ENCODE results near the gene USP2. TPM values are rescaled to one million over a fixed set of nuclear protein-coding genes. Genes with fewer than 3 reads are reported as not detected.

USP2 gene
- total RNA-seq, 4 donors from 2014 or later, result 2.5 to 61.8 (median 32.2) TPM

DNA sequence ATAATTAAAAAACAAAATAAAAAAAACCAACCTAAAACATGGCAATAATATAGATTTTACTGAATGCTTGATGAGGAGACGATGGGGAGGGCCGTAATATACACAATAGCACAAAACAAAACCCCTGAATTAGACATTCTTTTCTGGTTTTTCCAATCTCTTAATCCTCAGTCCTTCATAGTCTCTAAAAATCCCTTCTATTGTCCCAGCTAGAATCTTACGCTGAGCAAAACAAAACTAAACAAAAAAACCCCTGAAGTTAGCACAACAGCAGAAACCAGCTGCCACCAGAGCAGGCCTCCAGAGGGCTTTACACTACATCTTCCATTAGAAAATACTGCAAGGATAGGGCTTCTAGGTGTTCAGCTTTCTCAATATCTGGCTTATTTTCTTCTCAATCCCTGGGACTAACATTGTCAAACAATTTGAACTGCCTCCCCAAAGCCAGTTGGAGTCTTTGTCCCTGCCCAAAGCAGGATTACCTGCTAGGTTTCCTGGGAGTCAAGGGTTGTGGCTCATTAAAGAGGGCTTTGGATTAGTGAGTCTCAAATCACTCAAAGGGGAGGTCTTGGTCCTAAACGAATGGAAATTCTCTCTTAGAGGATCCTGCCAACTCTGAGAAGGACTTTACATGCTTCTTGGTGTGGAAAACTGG lies 49.3 kb downstream of the USP2 start:
- TF ChIP-seq, protein P1, sequence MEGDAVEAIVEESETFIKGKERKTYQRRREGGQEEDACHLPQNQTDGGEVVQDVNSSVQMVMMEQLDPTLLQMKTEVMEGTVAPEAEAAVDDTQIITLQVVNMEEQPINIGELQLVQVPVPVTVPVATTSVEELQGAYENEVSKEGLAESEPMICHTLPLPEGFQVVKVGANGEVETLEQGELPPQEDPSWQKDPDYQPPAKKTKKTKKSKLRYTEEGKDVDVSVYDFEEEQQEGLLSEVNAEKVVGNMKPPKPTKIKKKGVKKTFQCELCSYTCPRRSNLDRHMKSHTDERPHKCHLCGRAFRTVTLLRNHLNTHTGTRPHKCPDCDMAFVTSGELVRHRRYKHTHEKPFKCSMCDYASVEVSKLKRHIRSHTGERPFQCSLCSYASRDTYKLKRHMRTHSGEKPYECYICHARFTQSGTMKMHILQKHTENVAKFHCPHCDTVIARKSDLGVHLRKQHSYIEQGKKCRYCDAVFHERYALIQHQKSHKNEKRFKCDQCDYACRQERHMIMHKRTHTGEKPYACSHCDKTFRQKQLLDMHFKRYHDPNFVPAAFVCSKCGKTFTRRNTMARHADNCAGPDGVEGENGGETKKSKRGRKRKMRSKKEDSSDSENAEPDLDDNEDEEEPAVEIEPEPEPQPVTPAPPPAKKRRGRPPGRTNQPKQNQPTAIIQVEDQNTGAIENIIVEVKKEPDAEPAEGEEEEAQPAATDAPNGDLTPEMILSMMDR (IDR thresholded peaks at IDR 0.05), result no peak
- TF ChIP-seq POLR2A (IDR thresholded peaks at IDR 0.05), result no peak
- H3K9me3 ChIP-seq, result no peaks in the 10 kb centered on the region
- H3K36me3 ChIP-seq, result no peaks in the 10 kb centered on the region
- no peak overlapping the region for H3K4me3 ChIP-seq
- no peak for DNase-seq
- H3K27ac ChIP-seq, result no peak overlapping the region
- no peaks in the 10 kb centered on the region for H3K27me3 ChIP-seq
- peaks cover 0 to 29% (median 4%) of the 10 kb centered on the region in 4 donors for H3K4me1 ChIP-seq

DNA sequence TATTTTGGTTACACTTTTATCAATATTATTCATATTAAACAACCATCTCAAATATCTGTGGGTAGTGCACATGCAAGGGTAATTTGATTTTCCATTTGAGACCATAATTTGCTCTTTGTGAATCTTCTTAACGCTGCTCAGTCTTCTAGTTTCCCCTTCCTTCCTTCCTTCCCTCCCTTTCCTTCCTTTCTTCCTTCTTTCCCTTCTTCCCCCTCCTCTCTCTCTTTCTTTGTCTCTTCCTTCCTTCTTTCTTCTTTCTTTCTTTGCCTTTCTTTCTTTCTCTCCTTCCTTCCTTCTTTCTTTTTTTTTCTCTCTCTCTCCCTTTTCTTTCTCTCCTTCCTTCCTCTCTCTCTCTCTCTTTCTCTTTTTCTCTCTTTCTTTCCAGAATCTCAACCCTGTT lies 51.3 kb downstream of the USP2 start:
- Histone ChIP-seq H3K36me3 (no peaks in the 10 kb centered on the region), H3K4me3 (no peak overlapping the region), H3K27me3 (no peaks in the 10 kb centered on the region), H3K27ac (no peak overlapping the region), H3K9me3 (no peaks in the 10 kb centered on the region), H3K4me1 (peaks cover 0 to 10% (median 3%) of the 10 kb centered on the region in 4 donors)
- no peak for DNase-seq
- TF ChIP-seq, protein P1 (IDR thresholded peaks at IDR 0.05), result no peak

DNA sequence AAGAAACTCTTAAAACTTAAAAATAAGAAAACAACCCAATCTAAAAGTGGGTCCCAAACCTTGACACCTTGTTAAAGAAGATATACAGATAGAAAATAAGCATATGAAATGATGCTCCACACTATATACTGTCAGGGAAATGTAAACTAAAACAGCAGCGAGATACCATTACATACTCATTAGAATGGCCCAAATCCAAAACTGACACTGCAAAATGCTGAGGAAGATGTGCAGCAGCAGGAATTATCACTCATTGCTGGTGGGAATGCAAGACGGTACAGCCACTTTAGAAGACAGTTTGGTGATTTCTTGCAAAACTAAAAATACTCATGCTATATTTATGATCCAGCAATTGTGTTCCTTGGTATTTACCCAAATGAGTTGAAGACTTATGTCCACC lies 52.2 kb downstream of the USP2 start:
- no peaks in the 10 kb centered on the region for H3K27me3 ChIP-seq
- H3K27ac ChIP-seq, result no peak overlapping the region
- no peak for TF ChIP-seq POLR2A (IDR thresholded peaks at IDR 0.05)
- TF ChIP-seq, protein P1 (IDR thresholded peaks at IDR 0.05), result no peak
- no peaks in the 10 kb centered on the region for H3K9me3 ChIP-seq
- peaks cover 0 to 4% (median 0%) of the 10 kb centered on the region in 4 donors for H3K4me1 ChIP-seq
- DNase-seq, result no peak
- no peaks in the 10 kb centered on the region for H3K36me3 ChIP-seq
- no peak overlapping the region for H3K4me3 ChIP-seq

DNA sequence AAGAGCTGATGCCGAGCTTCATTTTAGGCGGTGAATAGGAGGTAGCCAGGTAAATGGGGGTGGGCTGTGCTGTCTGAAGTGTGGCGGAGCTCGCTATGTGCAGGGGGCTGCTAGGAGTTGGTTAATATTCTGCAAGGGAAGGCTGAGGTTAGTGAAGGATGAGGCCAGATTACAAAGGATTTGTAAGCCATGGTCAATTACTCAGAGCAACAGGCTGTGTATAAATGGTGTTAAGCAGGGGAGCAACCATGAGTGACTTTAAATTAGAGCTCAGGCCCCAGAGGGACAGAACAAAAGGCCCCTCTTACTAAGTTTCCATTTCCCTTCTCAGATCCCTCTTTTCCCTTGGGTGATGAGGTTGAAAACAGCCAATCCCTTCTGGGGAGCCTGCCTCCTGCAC lies 57.3 kb downstream of the USP2 start:
- TF ChIP-seq, protein P1 (IDR thresholded peaks at IDR 0.05), result no peak
- no peak for TF ChIP-seq POLR2A (IDR thresholded peaks at IDR 0.05)
- Histone ChIP-seq H3K4me1 (peaks cover 0 to 22% (median 6%) of the 10 kb centered on the region in 4 donors), H3K27me3 (no peaks in the 10 kb centered on the region), H3K4me3 (no peak overlapping the region), H3K36me3 (no peaks in the 10 kb centered on the region), H3K27ac (no peak overlapping the region), H3K9me3 (no peaks in the 10 kb centered on the region)
- DNase-seq, result no peak

DNA sequence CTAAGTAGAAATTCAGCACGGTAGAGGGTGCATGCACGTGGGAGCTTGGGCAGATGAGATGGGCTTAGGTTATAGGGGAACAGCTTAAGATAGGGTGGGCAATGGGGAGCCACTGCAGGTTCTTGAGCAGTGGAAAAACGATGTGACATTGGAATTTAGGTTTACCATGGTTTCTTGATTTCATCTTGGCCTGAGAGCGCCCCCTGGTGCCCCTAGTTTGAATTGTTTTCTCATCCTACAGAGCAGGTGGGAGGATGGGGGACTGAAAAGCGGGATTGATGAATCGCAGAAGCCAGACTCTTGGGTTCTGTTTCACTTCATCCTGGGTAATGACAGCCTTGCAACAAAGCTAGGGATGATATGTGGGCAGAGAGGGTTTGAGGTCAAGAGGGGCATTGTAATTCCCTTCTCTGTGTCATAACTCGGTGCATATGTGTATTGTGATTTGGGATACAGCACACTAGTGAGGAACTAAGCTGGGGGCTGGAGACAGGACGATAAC lies 57.9 kb downstream of the USP2 start:
- peak; percentile 67 to 92 (median 85) for DNase-seq
- peaks cover 0 to 22% (median 6%) of the 10 kb centered on the region in 4 donors for H3K4me1 ChIP-seq
- H3K27me3 ChIP-seq, result no peaks in the 10 kb centered on the region
- H3K4me3 ChIP-seq, result no peak overlapping the region
- H3K27ac ChIP-seq, result no peak overlapping the region
- H3K36me3 ChIP-seq, result no peaks in the 10 kb centered on the region
- TF ChIP-seq POLR2A (IDR thresholded peaks at IDR 0.05), result no peak
- TF ChIP-seq, protein P1 (IDR thresholded peaks at IDR 0.05), result peak; percentile 71 to 84 (median 76)
- H3K9me3 ChIP-seq, result no peaks in the 10 kb centered on the region
